Globus pallidus (tissue), 1 donor: ENCODE measurements around the gene IGSF8.
A peak's percentile ranks its signal among the peaks of the same experiment; 100 is the strongest.

Source experiments
- DNase-seq: peaks from one replicate; pipeline ENCODE4 v3.0.0-alpha.2; 2015; ENCODE audit warnings: low spot score

Gene IGSF8

GRCh38 chr1:160103658-160104408, 5.4 kb upstream of the IGSF8 start:
- DNase-seq, result peak; percentile 85

DNA sequence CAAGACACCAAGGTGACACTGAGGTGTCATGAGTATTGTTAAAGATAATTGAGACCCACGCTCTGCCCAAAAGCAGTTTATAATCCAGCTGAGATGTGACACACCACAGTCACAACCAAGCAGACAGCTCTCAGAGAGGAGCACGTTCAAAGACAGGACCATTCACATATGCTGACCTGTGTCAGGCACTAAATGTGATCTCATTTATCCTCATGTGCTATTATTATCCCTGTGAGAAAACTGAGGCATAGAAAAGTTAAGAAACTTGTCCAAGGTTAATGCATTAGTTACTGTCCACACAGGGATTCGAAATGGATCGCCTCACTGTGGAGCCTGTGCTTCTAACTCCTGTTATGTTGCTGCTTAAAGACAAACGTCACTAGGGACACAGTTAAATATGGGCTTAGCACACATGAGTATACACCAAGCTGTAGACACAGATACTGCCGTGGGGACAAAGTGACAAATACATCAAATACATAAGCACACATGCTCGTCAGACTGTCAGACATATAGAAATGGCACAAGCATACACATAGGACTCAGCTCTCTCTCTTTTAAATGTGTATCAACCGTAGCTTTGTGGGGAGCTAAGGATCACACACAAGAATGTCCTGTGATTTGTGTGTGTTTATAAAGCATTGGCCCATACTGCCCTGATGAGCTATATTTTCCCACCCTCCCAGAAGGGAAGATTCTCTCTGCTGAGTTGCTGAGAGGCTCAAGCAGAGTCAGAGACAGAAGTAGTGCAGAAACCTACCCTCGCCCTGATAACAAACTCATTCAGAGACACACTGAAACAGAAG, 3.5 kb upstream of the IGSF8 start:
- DNase-seq, result no peak

GRCh38 chr1:160101037-160101716, 2.8 kb upstream of the IGSF8 start:
- peak; percentile 94 for DNase-seq

DNA sequence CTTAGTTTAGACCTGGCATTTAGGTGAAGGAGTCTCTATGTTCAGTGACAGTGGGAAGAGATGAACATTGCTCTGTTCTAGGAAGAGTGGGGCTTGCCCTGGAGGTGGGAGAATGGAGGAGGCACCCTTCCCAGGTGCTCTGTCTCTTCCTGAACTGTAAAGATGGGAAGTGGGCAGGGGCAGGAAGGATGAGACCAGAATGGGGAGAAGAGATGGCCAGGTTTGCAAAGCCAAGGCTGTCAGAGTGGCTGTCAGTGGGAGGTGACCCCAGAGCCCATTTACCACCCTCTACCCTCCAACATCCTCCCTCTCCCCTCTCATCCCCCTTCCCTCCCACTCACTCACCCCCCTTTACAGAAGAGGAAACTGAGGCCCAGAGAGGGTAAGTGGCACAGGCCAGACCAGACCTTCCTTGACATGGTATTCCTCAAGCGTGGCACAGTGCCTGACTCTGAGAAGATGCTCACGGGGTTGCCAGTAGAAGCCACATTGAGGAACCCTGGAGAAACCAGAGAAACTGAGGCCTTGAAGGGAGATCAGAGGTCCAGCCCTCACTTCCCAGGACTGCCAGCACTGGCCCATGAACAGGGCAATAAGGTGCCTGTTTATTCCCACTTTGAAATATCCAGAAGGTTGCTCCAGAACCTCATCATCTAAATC, 1.4 kb upstream of the IGSF8 start:
- DNase-seq, result no peak

DNA sequence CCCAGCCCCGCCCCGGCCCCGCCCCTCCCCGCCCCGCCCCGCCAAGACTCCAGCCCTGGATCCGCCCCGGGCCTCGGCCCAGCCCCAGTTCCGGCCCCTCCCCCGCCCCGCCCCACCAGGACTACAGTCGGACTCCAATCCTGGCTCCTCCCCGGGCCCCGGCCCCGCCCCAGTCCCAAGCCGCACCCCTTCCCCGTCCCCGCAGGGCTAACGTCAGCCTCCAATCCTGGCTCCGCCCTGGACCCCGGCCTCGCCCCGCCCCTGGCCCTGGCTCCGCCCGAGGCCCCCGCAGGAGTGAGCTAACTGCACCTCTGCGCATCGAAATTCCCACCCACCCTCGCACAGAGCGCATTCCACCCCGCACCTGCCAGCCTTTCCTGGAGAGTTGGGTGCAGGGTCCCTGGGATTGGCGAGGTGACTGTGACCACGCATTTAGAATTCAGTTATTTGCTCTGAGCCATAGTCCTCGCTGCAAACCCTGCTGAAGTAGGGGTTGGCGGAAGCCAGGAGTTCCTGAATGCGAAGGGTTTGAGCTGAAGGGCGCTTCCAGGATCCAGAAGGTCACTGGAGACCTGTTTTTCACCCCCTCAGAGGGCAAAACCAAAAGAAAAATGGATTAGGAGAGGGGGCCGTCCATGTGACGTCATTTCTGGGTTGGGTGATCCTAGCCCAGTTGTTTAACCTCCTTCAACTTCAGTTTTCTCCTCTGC, 588 bp upstream of the IGSF8 start:
- peak; percentile 98 for DNase-seq

- no peak for DNase-seq
These were observed 1.1 kb downstream of the IGSF8 start for GRCh38 chr1:160097151-160097910.

DNA sequence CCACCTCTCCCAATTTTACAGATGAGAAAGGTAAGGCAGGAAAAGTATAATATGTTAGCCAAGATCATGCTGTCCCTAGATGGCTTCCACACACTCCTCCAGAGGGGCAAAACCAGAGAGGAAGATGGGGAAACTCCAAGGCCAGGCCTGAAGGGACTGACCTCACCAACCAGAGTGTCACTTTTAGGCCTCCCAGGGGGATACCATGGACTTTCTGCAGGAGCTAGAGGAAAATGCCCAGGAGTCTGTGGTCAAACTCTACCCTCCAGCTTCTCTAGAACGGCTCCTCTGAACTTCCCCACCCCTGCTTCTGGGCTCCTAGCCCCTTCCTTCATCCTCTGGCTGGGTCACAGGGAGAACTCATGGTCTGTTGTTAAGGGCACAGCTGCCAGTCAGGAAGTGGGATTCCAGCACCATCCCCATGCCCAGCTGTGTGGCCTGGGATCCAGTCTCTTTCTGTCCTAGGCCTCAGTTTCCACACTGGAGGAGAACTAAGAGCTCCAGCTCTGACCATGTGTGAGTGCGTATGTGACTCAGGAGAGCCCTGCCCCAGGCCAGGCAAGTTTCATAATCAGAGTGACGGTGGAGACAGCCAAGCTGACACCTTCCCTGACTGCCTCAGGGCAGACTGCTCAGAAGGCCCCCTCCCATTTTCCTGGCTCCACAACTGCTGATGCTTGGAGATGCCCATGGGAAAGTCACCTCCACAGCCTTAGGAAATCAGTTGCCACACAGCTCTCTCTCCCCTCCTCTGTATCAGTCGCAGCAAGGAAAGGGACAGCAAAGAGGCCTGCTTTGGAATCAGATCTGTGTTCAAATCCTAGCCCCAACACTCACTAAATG, 1.9 kb downstream of the IGSF8 start:
- DNase-seq, result no peak

DNA sequence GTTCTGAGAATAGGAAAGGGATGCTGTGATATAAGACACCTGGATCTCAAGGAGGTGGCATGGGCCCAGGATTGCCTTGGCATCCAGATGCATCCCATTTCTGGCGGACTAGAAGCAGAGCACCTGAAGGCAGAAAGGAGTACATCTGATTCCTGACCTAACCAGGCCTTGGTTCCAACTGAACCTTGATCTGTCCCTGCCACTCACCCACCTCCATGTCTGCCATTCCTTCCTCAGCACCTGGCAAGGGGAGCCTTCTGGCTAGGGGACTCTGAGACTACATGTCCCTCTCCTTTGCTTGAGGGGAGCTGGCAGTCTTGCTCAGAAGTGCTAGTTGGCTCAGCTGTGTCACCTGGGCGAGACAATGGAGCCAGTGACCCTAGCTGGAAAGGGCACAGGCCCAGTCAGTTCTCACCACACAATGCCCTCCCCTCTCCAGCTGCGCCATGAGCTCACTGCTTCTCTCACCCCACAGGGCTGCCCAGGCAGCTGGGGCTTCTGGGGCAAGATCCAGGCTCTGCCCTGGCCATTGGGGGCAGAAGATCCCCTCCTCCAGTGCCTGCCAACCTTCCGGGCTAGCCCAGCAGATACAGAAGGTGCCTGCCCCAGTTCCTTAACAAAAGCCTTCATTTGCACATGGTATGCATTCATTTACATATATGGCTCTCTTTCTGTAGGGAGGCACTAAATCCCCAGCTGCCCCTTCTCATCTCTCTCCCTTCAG, 2.9 kb downstream of the IGSF8 start:
- DNase-seq, result peak; percentile 95

DNA sequence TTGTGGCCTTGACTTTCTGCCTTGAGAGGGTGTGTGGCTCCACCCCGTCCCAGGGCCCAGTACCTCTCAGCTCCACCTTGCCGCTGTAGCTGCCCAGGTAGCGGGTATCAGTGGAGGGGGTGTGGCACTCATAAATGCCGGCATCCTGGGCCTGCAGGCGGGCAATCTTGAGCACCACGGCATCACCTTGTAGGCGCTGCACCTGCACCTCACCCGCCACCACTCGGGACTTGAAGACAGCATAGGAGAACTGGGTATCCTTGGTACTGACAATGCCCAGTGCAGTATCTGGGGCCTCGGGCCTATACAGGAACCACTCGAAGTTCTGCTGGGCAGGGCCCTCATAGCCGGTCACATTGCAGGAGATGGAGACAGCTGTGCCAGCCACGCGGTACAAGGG, 3.6 kb downstream of the IGSF8 start:
- no peak for DNase-seq

DNA sequence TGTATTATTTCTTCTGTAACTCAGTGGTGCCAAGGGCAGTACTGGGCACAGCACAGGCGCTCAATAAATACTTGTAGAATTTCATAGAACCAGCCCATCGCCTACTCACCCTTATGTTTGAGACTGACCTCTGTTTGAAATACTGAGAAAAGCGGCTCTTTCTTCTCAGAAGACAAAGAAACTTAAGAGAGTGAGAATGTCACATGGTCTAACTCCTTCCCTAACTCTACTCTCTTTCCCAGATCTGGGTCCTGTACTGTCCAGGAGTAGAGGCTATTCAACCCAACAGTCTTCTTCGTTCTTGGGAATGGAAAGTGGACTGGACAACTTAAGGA, 4.2 kb downstream of the IGSF8 start:
- no peak for DNase-seq

GRCh38 chr1:160093624-160094290, 4.7 kb downstream of the IGSF8 start:
- no peak for DNase-seq

GRCh38 chr1:160093069-160093395, 5.4 kb downstream of the IGSF8 start:
- no peak for DNase-seq

DNA sequence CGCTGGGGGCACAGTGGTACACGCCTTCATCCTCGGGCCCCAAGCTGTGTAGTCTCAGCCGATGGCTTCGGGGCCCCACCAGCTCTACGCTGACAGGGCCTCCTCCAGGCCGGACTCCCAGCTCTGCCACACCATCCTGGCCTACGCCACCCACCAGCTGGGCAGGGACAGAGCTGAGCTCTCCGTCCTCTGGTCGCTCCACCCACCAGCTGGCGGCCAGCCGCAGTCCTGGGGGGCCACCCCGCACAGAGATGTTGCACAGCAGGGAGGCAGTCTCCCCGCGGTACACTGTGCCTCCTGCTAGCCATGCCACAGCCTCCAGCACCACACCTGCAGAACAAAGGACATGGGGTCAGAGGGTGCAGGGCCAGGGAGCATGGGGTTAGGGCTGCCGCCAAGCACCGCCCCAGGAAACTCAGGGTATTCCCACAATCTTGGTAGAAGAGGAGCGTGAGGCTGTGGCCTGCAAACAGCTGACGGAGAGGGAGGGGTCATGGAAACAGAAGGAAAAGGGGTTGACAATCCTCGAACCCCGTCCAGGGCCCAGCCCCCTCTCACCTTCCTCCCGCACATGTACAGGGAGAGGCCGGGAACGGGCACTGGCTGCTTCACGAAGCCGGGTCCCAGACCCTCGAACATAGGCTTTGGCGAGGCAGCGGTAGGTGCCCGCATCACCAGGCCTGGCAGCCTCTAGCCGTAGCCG, 5.9 kb downstream of the IGSF8 start:
- DNase-seq, result no peak

- no peak for DNase-seq
These were observed 6.7 kb downstream of the IGSF8 start for GRCh38 chr1:160091666-160092223.

DNA sequence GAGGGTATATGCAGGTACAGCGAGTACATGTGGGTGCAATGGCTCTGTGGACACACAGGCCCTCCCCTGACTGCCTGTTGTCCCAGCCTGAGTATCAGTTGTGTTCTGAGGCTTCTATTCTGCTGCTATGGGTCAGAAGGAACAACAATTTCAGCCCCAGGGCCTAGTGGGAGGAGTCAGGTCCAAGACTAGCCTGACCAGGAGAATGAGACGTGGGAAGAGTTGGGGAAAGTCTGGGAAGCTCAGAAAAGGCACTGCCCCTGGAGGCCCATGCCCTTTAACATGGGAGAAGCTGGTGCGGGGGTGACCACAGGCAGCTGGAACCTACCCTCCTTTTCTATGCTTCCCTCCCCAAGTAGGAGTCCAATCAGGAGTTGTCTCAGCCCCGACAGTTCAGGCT, 7.7 kb downstream of the IGSF8 start:
- no peak for DNase-seq

DNA sequence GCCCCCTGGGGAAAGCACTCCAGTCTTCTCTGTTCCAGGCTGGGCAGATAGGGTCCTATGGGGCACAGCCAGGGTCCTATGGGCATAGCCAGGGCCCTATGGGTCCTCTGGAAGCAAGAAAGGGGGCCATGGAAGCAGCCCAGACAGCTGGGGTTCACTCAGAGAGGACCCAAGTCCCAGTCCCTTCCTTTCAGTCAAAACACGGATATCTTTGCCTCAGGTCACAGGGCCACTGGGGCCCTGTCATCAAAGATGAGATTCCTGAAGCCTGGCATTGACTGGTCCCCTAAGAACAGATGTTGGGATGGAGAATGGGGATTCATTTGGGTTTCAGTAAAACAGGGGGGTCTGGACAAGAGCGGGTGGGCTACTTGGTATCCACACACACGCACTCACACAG, 8.5 kb downstream of the IGSF8 start:
- no peak for DNase-seq

DNA sequence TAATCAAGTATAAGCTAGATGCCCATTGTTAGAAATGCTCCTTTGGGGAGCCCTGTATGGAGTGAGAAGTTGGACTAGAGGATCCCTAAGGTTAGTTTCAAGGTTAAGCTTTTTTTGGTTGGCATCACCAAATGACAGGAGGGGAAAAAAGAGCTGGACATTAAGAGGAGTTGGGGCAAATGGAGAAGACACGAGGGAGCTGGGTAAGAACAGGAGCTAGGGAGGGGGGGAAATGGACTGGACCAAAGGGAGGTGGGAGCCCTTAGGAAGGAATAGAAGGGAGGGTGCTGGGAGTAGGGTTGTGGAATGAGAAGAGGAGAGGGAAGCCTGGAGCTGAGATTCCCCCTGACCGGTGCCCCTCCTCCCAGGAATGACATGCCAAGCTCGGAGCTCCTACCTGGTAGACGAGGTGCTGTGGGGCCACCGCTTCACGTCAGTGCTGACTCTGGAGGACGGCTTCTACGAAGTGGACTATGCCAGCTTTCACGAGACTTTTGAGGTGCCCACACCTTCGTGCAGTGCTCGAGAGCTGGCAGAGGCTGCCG, 11.2 kb downstream of the IGSF8 start:
- DNase-seq, result no peak

DNA sequence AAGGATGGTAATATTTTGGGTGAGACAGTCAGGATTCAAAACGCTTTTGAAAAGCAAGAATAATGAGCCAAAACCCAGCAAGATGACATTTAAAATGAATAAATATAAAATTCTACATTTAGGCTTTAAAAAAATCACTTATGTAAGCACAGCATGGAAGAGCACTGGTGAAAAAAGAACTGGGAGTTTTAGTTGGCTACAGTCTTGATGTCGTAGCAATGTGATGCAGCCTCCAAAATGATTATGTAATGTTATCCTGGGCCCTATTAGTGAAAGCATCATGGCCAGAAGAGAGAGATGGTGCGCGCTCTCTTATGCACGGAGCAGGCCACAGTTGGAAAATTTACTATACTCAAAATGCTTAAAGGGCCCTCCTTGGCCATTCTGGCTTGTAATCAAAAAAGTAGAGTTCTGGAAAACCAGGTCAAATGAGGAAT, 11.9 kb downstream of the IGSF8 start:
- peak; percentile 55 for DNase-seq
